Astrocyte of the cerebellum (primary cell): ENCODE results near the gene FBLN2.

Source experiments
- DNase-seq: peaks from one replicate; pipeline ENCODE4 v3.0.0-alpha.2; 2011; ENCODE audit warnings: low read depth
- H3K4me3 ChIP-seq: 2 replicates; pipeline ENCODE4 v1.5.1; 2011; ENCODE audit warnings: mild to moderate bottlenecking, low read depth, low read length, moderate library complexity
- CTCF ChIP-seq: IDR thresholded peaks from 2 replicates; pipeline ENCODE4 v1.5.1; 2012; ENCODE audit warnings: low read length, low read depth, moderate library complexity, mild to moderate bottlenecking; ENCODE audit errors: missing control alignments
- in situ Hi-C: cut with HindIII; loops from 2 replicates; pipeline ENCODE4 v1.10.0; 2017; ENCODE audit warnings: low sequenced_read_pairs

The FBLN2 gene

DNA sequence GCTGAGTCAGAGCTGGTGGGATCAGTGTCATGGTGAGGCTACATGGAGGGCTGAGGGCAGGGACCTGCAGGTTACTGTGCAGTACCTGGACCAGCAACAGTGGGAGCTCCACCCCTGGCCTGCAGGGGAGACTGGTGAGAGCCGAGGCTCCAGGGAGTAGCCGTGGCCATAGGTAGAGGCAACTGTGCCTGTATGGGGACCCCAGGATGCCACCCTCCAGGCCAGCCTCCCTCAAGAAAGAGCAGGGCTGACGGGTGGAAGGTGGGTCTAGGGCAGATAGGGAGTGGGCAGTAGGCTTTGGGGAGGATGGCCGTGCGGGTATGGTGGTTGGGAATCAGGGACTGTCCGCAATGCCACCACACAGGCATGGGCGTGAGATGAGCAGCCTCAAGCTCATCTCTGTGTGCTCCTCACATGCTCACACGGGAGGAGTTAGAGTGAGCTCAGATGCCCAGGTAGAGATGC lies 35.5 kb downstream of the FBLN2 start:
- no peak overlapping the region for H3K4me3 ChIP-seq
- in situ Hi-C loops, result no loop called here
- no peak for TF ChIP-seq CTCF
- DNase-seq, result no peak

DNA sequence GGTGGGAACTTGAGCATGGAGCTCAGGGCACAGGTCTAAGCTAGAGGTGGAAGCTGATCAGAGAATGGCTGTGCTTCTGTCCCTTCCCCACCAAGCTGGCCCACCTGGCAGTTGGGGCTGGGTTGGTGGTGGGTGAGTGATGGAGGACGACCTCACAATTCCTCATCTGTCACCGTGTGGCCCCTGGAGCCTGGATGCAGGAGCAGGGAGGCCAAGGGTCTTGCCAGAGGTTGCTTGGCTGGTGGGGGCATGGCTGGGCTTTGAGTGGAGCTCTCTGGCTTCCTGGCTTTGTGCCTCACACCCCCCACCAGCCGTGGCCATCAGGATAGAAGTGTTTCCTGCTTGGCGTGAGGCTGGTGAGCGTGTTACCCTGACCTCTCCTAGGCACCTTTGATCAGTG lies 36.0 kb downstream of the FBLN2 start:
- DNase-seq, result no peak
- H3K4me3 ChIP-seq, result no peak overlapping the region
- in situ Hi-C loops, result no loop called here
- no peak for TF ChIP-seq CTCF

DNA sequence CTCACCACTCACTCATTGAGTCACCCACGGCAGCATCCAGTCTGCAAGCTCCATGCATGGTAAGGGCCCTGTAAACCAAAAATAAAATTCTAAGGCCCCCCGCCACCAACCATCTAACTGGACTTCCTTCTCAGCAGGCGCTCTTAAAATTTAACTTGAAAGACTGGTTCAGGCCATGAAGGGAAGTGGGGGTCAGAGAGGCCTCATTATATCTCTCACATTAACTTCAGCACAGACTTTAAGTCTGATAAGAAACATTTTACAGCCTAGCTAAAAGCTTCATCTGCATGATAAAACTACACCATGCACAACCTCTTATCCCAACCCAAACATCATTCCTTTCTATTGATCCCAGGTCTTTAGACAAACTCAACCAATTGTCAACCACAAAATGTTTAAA lies 38.5 kb downstream of the FBLN2 start:
- in situ Hi-C loops, result no loop called here
- no peak for TF ChIP-seq CTCF
- no peak for DNase-seq
- no peak overlapping the region for H3K4me3 ChIP-seq

- no peak for TF ChIP-seq CTCF
- no peak overlapping the region for H3K4me3 ChIP-seq
- in situ Hi-C loops, result no loop called here
- DNase-seq, result no peak
Observed at GRCh38 chr3:13588221-13588701, 39.3 kb downstream of the FBLN2 start.

- no peak for TF ChIP-seq CTCF
- no peak overlapping the region for H3K4me3 ChIP-seq
- DNase-seq, result no peak
- in situ Hi-C loops, result no loop called here
Observed at GRCh38 chr3:13588993-13589392, 40.1 kb downstream of the FBLN2 start.

DNA sequence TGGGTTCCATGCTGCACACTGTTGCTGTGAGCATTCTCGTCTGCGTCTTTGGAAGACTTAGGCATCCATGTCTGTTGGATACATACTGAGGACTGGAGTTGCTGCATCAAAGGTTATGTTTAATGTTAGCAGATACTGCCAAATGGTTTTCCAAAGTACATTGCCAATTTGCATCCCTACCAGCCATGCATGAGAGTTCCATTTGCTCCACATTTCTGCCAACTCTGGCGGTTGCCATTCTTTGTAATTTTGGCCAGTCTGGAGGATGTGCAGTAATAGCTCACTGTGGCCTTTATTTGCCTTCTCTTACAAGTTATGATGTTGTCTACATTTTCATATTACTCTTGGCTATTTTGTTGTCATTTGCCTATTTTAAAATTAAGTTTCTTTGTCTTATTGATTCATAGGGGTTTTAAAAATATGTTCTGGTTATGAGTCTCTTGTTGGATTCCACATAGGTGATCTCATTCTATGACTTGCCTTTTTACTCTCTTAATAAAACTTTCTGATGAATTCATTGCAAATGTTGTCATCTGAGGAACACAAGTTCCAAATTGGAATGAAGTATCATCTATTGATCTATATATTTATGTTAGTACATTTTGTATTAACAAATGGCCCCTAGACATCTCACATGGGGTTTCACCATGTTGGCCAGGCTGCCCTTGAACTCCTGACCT lies 42.1 kb downstream of the FBLN2 start:
- TF ChIP-seq CTCF, result no peak
- no peak for DNase-seq
- in situ Hi-C loops, result no loop called here
- no peak overlapping the region for H3K4me3 ChIP-seq
